HG02870 (cell line): Measurements from ENCODE around the gene COX7A2.

Experiments used
- ATAC-seq: cut with Tn5 transposase; IDR thresholded peaks from one replicate; pipeline ENCODE4 v1.9.1; 2021; ENCODE audit warnings: mild to moderate bottlenecking, moderate library complexity; ENCODE audit not compliant: unreplicated experiment

The COX7A2 gene

DNA sequence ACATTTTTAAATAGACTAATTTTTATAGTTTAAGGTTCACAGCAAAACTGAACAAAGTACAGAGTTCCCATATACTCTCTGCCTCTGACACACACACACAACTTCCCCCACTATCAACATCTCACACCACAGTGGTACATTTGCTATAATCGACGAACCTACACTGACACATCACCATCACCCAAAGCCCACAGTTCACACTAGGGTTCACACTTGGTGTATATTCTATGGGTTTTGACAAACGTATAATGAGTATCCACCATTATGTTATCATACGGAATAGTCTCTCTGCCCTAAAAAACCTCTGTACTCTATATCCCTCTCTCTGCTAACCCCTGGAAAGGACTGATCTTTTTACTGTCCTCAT, 25.4 kb upstream of the COX7A2 start:
- ATAC-seq, result no peak

DNA sequence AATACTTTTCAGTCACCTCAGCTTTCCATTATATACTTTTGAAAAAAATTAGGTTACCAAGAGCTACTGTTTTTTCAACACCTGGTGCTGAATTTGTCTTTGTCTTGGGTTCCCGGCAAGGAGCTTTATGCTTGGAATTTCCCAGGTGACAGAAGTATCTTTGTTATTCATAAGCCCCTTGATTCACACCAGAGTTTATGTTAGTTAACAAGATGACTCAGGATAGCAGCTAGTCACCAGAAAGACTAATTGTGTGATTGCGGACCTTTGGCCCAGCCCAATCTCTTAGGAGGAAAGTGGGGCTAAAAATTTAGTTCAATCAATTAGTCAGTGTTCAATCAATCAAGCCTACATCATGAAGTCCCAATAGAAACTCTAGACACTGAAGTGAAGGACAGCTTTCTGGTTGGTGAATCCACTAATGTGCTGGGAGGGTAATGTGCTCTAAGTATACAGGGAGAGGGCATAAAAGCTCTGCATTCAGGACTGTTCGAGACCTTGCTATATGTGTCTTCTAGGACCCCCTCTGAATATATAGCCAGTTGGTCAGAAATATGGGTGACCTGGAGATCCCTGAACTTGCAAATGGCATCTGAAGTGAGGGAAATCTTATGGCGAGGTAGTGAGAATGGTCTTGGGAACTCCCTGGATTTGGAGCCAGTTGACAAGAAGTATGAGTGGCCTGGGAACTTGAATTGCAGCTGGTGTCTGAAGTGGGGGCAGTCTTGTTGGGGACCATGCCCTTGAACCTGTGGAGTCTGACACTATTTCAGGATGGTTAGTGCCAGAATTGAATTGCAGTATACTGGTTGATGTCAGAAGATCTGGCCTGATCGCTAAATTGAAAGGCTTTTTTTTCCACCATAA, 24.8 kb upstream of the COX7A2 start:
- peak; percentile 37 for ATAC-seq

DNA sequence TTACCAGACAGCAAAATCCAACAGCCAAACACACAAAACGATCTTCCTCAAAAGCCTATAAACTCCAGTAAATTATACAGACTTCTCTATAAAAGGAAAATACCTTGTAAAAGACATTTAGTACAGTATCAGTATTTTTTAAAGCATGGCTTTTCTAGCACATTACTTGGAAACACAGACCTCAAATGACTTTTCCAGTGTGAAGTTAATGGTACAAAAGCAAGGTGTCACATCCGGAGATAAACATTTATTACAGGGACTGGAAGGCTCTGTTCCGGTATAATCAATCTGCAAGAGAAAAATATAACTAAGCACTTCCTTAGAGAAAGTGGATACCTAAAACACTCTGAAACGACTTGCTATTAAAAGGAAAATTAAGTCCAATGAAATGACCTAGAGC, 23.9 kb upstream of the COX7A2 start:
- no peak for ATAC-seq

DNA sequence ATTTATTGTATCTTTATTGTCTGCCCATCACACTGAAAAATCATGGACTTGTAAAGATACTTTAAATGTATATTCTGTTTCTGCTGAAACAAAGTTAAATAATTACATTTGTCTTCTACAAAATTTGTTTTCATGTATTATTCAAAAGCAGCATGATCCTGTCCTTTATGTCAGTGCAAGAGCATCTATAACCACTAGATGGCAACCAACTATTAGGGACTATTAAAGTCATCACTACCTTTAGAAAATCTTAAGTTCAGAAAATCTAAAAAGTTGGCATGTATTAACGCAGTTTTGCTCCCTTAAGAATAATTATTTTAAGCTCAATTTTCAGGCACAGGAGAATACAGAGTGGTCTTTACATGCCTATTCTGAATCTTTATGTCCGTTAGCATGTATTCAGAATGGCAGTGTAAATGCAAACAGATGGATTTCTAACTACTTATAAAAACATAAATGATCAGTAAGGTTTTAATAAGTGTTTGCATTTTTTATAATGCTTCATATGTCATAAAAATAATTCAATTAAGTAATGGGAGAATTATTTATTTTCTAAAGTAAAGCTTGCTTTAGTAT, 23.2 kb upstream of the COX7A2 start:
- ATAC-seq, result peak; percentile 70

DNA sequence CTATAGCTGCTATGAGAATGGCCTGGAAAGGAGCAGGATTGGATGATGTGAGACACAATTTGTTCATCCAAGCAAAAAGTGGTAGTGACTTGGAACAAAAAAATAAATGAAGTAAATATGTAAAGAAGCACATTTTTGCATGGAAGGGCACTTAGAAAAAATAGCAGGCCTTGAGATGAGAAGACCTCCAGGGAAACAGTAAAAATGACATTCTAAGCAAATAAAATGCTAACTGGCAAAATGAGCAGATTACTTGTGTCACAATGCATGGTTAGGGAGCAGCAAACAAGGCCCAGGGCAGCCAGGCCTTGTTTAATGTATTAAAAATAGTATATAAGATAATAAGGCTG, 19.8 kb upstream of the COX7A2 start:
- ATAC-seq, result no peak

DNA sequence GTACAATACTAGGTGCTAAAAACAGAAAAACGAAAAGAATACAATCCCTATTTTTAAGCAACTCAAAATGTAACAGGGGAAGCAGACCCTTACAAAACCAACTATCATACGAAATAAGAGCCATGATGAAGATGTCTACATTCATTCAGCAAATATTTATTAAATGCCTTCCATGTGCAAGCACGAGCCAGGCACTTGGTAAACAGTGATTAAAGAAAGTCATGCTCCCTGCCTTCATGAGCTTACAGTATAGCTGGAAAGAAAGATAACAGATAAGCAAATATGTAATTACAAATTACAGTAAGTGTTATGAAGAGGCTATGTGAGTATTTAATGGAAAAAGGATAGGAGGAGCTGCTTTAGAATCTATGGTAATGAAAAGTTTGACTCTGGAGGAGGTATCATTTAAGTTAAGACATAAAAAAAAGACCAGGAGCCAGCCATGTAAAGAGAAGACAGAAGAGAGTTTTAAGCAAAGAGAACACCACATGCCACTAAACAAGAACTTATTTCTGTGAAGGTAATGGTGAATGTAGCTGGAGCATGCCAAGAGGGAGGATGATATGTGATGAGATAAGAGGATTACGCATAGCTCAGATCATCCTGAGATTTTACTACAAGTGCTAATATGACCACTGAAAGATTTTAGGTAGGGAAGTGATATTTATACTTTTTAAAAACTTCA, 19.3 kb upstream of the COX7A2 start:
- no peak for ATAC-seq

DNA sequence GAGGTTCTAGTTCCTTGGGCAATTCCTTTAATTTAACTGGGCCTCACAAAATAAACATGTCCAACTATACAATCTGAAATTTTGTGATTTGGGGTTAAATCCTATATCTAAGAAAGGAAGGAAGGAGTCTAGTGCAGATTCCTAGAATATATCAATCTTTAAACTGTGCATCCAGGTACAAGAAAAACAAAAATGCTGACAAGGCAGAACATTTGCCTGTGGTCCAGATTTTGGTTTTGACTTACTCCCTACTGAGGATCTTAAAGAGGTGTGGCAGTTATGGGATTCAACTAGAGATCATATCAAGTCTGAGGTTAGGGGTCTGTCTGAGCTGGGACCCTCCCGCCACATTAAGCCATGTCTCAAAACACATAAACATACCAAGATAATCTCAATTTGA, 17.7 kb upstream of the COX7A2 start:
- ATAC-seq, result no peak

DNA sequence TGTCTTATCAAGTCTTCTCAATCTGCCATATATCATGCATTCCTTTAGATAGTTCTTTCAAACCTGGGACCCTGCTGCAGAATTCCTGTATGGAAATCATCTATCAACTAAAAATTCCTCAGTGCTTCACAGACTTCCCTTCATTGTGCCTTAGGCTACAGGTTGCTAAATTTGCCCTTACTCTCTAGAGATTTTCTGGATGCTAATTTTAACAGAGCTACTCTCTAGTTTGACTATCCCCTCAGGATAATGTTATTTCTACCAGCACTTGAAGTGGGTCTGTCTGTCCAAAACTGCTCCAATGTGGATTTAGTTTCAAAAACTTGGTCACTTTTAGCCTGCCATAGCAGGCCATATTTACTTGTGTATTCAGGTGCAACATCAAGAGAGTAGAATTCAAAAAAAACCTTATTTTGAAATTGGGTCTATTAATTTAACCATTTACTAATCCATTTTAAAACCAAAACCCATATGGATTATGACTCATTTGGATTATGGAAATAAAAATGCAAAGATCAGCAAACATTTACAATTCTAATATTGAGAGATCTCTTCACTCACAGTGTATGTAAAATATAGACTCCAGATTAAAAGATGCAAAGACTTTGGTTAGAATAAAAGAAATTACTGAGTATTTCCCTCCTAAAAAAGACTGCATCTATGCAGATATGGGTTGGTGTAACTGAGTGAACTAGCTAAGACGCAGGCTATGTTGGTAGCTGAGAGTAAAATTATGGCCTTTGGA, 13.9 kb upstream of the COX7A2 start:
- no peak for ATAC-seq

DNA sequence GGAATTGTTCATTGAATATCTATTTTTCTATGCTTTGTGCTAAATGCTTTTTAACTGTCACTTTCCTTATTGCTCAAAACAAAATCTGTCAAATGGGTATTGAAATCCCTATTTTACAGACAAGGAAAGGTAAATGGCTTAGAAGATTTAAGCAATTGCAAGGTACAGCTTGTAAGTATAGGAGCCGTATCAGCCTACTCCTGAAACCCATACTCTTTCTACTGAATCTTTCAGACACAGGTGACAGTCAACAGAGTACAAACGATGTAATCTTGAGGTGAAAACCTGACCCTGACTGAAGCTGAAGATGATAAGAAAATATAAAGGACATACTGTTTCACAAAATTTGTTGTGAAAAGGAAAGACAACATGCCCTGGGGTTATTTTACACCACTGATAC, 7.0 kb upstream of the COX7A2 start:
- ATAC-seq, result no peak

DNA sequence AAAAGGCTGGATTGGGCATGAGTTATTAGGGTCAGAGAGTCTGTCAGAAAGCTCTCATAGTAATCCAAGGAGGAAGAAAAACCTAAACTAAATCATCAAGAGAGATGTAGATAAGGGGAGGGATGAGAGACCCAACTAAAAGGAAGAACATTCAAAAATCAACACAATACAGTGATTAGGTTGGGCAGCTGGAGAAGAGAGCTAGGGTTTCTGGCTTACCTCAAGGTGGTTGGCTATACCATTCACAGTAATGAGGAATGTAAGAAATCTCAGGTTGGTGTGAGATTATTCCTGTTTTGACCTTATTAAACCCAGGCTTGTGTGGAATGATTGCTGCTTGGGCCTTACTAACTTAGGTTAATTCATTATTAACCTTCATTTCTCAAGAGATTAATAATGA, 6.2 kb upstream of the COX7A2 start:
- no peak for ATAC-seq

DNA sequence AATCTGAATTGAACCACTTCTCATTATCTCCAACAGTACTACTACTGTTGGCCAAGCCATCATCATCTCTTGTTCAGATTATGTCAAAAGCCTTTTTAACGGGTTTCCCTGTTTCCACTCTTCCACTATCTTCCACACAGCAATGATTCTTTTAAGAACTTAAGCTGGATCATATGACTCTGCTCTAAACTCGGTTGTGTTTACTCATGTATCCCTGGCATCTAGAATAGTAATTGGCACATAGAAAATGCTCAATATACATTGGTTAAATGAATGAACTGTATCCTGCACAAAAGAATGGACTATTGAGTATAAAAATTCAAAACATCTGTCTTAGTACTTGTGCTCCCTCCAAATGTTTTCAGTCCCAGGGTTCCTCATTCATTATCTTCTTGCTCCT, 2.8 kb upstream of the COX7A2 start:
- no peak for ATAC-seq

DNA sequence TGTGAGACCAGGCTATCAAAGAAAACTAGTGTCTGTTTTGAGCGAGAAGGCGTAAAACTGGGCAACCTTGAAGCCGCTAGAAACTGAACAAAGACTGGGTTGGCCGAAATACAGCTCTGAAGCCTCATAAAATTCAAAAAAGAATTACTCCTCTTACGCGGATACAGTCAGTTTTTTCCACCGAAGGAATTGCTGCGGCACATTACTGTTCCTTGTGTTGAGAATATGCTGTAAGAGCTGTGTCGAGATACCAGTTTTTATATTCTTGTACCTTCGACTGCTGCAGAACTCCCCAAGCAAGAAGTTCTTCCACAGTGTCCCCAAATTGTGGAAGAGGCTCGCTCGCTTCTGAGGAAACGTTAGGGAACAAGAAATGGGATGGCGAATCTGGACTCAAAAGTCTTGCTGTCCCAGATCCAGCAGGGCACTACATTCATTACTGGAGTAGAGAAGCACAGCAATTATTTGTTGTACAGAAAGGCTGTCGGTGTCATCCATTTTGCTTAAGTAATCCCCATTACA, 523 bp upstream of the COX7A2 start:
- peak; percentile 1 for ATAC-seq

DNA sequence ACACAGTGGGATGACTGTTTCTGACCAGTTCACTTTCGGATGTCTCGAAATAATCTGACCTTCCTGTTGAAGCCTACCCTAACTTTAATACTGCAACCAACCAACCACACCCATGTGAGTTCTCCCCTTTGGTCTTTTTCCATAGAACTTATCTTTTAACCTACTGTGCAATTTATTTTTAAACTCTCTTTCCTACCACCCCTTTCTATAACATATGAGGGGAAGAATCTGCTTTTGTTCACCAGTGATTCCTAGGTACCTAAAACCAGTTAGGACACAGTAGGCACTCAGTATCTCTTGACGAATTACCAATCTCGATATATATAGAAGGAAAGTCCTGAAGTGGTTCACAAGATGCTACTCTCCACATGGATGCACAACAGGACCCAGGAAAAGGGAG, 7.0 kb downstream of the COX7A2 start:
- ATAC-seq, result no peak

DNA sequence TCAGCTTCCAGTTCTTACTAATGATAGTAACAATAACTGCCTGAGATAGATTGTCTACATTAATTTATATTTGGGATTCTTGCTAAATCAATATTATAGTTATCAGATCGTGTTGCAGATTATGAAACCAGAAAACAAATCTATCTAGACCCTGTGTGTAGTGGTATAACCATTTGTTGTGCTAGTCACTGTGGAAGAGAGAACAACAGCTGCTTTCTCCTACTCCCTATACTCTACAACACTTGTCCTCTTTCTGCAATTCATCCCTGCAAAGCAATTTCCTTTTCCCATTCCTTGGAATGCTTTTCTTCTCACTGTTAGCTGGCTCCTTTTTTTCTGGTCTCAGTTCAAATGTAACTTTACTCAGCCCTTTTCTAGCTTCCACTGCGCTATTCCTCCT, 8.3 kb downstream of the COX7A2 start:
- ATAC-seq, result no peak

DNA sequence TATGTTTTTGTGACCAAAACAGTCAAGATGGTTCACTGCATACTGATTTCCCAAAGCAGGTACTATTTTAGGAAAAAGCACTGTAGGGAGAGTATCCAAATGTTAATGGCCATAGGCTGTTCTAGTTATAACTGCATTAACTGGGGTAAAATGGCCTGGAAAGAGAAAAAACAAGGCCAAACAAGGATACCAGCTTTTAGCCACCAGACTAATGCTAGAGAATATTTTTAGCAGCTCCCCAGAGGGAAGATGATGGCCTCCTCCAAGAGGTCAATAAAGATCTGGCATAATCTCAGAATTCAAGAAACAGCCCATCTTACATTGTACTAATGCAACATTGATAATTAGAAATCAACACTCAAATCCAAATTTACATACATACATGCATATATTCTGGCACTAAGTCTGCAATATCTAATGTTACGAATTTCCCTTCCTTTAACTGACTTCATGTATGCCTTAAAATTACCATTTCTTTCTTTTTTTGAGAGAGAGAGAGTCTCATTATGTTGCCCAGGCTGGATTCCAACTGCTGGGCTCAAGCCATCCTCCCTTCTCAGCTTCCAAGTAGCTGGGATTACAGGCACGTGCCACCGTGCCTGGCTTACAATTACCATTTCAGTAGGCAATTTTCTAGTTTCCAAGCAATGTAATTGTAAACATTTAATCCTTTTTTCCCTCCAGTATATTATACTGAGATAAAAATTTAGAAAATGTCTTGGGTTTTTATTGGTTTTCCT, 9.3 kb downstream of the COX7A2 start:
- ATAC-seq, result no peak

DNA sequence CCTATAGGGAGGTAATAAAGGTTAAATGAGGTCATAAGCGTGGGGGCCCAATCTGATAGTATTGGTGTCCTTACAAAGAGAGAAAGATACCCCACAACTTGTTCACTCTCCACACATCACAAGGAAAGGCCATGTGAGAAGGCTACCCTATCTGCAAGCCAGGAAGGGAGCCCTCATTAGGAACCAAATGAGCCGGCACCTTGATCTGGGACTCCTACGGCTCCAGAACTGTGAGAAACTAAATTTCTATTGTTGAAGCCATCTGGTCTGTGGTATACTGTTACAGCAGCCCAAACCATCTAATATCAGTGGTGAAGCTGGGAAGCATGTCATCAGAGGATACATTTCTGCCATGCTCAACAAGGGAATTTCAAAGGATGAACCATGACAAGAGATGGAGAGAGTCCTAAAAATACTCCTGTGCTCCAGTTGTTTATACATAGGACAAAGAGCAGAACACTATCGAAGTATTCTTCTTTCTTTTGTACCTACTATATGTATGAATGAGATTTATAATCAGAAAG, 10.4 kb downstream of the COX7A2 start:
- no peak for ATAC-seq

DNA sequence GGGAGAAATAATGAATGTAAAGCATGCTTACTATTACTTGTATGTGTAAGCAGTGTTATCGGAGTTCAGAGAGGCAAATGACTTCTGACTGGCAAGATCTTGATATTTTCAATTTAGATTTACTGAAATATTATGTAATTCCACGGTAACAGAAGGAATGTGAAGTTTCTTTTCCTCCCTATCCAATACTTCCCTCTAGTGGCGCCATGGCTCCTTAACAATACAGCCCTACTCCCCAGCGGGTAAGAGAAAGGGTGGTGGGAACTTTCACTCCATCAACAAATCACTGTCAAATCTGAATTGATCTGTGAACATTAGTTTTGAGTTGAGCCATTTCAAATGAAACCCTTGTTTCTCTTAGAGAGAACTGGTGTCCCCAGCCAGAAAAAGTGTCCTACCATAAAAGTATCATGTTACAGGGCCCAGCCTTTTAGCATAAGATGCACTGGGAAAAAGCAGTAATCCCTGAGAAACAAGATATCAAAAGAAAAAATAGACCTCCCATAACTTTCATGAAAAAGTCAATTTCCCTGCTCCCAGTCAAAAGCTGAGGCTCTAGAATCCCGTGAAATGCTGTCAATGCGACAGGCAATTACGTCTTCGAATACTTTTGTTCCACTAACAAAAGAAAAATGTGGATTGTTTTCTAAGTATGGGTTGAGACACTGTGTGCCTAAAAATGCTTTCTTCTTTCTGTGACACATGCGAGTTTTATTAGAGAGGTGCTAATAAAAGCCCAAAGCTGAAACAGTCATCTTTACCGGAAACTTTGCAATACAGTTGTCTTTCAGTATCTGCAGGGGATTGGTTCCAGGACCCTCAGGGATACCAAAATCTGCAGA, 12.9 kb downstream of the COX7A2 start:
- ATAC-seq, result no peak

DNA sequence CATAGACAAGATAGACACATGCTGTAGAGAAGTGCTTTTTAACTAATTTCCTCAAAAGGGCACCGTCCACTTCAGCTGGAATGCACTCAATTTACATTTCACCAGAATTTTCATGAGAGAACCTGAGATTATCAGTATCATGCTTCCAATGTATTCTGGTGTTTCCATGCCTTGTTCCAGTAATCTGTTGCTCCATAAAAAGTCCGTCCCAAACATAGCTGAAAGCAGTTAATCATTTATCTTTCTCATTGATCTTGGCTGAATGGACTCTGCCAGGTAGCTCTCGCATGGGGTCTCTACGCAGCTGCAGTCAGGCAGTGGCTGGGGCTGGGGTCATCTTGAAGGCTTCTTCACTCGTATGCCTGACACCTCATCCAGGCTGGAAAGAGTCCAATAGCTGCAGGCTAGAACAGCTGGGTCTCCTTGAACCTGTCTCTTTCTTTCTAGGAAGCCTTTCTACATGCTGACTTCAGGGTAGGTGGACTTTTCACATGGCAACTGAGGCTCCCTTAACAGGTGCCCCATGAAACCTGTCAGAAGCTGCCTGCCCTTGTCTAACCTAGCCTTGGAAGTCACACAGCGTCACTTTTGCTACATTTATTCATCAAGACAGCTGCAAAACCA, 19.2 kb downstream of the COX7A2 start:
- ATAC-seq, result no peak

DNA sequence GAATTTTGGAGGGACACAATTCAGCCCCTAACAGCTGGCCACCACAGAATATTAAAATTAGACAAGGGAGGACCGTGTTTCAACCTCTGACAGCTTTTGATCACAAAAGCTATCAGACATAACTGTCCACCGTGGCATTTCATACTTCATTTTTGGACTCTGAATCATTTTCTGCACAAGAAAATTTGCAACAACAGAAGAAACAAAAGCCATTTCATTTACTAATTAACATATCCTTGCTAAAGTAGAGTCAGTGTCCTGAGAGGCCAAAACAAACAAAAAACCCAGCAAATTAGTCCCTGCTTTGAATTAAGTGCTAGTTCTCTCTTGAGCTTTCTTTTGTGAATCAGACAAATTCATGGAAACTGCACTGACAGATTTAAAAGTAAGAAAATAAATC, 20.2 kb downstream of the COX7A2 start:
- ATAC-seq, result no peak
